ENCODE data around the gene INS.

Gene INS

GRCh38 chr11:2135648-2136201 is 25.3 kb downstream of the INS start:
- Histone ChIP-seq H3K4me3 (ENCODE audit: low read length in 2 of 2) (no peak overlapping the region), H3K9me3 (ENCODE audit: control insufficient read depth in 2 of 2, low read length in 2 of 2) (no peaks in the 10 kb centered on the region), H3K36me3 (ENCODE audit: control insufficient read depth in 2 of 2, insufficient read depth in 2 of 2, low read length in 2 of 2) (no peaks in the 10 kb centered on the region), H3K27ac (ENCODE audit: low read length) (no peak overlapping the region), H3K27me3 (ENCODE audit: control insufficient read depth in 1 of 2, insufficient read depth in 2 of 2, low read length in 2 of 2) (peaks cover 28 to 44% of the 10 kb centered on the region in 2 donors), H3K9ac (ENCODE audit: low read length in 2 of 2) (no peak overlapping the region), H3K4me1 (ENCODE audit: control insufficient read depth, insufficient read depth, low read length) (peaks cover 21% of the 10 kb centered on the region)

DNA sequence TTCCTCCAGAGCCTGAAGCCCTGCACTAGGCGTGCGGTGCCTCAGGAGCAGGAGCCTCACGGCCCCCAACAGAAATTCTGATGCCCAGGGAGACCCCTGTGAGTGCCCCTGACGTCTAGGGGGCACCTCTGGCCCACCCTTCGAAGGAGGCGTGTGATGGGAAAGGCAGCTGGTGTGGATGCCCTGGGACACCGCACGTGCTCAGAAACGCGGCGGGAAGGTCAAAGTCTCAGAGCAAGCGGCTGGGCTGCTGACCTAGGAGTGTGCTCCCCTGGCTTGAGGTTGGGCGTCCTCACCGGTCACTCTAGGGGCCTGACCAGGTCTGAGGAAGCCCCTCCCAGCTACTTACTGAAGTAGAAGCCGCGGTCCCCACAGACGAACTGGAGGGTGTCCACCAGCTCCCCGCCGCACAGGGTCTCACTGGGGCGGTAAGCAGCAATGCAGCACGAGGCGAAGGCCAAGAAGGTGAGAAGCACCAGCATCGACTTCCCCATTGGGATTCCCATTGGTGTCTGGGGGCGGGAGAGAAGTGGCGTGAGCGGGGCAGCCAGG is 25.9 kb downstream of the INS start:
- H3K4me3 ChIP-seq (ENCODE audit: low read length in 2 of 2) = no peak overlapping the region
- H3K36me3 ChIP-seq (ENCODE audit: control insufficient read depth in 2 of 2, insufficient read depth in 2 of 2, low read length in 2 of 2) = no peaks in the 10 kb centered on the region
- no peak overlapping the region for H3K9ac ChIP-seq (ENCODE audit: low read length in 2 of 2)
- peaks cover 26 to 38% of the 10 kb centered on the region in 2 donors for H3K27me3 ChIP-seq (ENCODE audit: control insufficient read depth in 1 of 2, insufficient read depth in 2 of 2, low read length in 2 of 2)
- no peak overlapping the region for H3K27ac ChIP-seq (ENCODE audit: low read length)
- H3K4me1 ChIP-seq (ENCODE audit: control insufficient read depth, insufficient read depth, low read length) = peaks cover 16% of the 10 kb centered on the region
- no peaks in the 10 kb centered on the region for H3K9me3 ChIP-seq (ENCODE audit: control insufficient read depth in 2 of 2, low read length in 2 of 2)

- Histone ChIP-seq H3K36me3 (ENCODE audit: control insufficient read depth in 2 of 2, insufficient read depth in 2 of 2, low read length in 2 of 2) (no peaks in the 10 kb centered on the region), H3K9me3 (ENCODE audit: control insufficient read depth in 2 of 2, low read length in 2 of 2) (no peaks in the 10 kb centered on the region), H3K9ac (ENCODE audit: low read length in 2 of 2) (no peak overlapping the region), H3K27me3 (ENCODE audit: control insufficient read depth in 1 of 2, insufficient read depth in 2 of 2, low read length in 2 of 2) (peaks cover 29 to 31% of the 10 kb centered on the region in 2 donors), H3K4me1 (ENCODE audit: control insufficient read depth, insufficient read depth, low read length) (peaks cover 11% of the 10 kb centered on the region), H3K4me3 (ENCODE audit: low read length in 2 of 2) (no peak overlapping the region), H3K27ac (ENCODE audit: low read length) (no peak overlapping the region)
Measured at GRCh38 chr11:2134022-2135010, 26.7 kb downstream of the INS start.

DNA sequence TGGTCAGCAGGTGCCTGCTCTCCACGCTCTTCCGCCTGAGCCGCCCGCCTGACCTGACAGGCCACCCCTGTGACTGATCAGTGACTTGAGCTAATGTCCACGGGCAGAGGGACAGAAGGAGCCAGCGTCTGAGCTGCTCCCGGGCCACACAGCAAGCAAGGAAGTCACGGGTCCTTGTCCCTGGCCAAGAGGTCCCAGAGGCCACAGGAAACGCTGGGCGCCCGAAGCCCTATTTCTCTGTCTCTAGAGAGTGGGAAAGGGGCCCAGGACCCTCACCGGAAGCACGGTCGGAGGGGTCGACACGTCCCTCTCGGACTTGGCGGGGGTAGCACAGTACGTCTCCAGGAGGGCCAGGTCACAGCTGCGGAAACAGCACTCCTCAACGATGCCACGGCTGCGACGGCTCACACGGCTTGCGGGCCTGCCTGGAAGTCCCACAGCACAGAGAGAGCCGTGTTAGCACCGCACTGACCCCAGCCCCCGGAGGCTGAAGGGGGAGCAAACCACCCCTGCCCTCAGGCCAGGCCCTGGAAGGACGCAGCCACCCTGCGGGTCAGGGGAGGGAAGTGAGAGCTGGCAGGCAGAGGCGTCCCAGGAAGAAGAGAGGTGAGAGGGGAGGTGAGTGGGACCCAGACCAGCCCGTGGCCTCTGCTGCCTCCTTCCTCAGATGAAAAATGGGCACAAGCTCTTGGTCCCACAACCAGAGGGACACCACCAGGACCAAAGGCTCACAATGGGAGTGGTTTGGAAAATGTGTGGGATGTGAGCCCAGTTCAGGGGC is 27.6 kb downstream of the INS start:
- H3K9me3 ChIP-seq (ENCODE audit: control insufficient read depth in 2 of 2, low read length in 2 of 2) = no peaks in the 10 kb centered on the region
- no peaks in the 10 kb centered on the region for H3K36me3 ChIP-seq (ENCODE audit: control insufficient read depth in 2 of 2, insufficient read depth in 2 of 2, low read length in 2 of 2)
- H3K4me3 ChIP-seq (ENCODE audit: low read length in 2 of 2) = no peak overlapping the region
- no peak overlapping the region for H3K9ac ChIP-seq (ENCODE audit: low read length in 2 of 2)
- no peak overlapping the region for H3K27ac ChIP-seq (ENCODE audit: low read length)
- H3K27me3 ChIP-seq (ENCODE audit: control insufficient read depth in 1 of 2, insufficient read depth in 2 of 2, low read length in 2 of 2) = peaks cover 27 to 30% of the 10 kb centered on the region in 2 donors
- H3K4me1 ChIP-seq (ENCODE audit: control insufficient read depth, insufficient read depth, low read length) = peaks cover 11% of the 10 kb centered on the region

DNA sequence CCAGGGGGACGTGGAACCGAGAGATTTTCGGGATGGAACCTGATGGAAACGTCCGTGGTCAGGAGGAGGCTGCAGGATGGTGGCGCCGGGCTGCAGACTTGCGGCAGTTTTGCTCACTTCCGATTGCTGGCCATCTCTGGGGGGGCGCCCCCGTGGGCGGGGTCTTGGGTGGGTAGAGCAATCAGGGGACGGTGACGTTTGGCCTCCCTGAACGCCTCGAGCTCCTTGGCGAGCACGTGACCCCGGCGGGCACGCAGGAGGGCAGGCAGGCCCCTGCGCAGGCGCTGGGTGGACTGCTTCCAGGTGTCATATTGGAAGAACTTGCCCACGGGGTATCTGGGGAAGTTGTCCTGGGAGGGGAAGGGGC is 28.2 kb downstream of the INS start:
- Histone ChIP-seq H3K27ac (ENCODE audit: low read length) (no peak overlapping the region), H3K4me1 (ENCODE audit: control insufficient read depth, insufficient read depth, low read length) (peaks cover 8% of the 10 kb centered on the region), H3K27me3 (ENCODE audit: control insufficient read depth in 1 of 2, insufficient read depth in 2 of 2, low read length in 2 of 2) (peaks cover 23 to 30% of the 10 kb centered on the region in 2 donors)

GRCh38 chr11:2132246-2132645 is 28.8 kb downstream of the INS start:
- Histone ChIP-seq H3K4me3 (ENCODE audit: low read length in 2 of 2) (no peak overlapping the region), H3K9ac (ENCODE audit: low read length in 2 of 2) (no peak overlapping the region), H3K27ac (ENCODE audit: low read length) (no peak overlapping the region), H3K27me3 (ENCODE audit: control insufficient read depth in 1 of 2, insufficient read depth in 2 of 2, low read length in 2 of 2) (peaks cover 17 to 32% of the 10 kb centered on the region in 2 donors), H3K9me3 (ENCODE audit: control insufficient read depth in 2 of 2, low read length in 2 of 2) (no peaks in the 10 kb centered on the region), H3K36me3 (ENCODE audit: control insufficient read depth in 2 of 2, insufficient read depth in 2 of 2, low read length in 2 of 2) (no peaks in the 10 kb centered on the region), H3K4me1 (ENCODE audit: control insufficient read depth, insufficient read depth, low read length) (peaks cover 3% of the 10 kb centered on the region)

More for the DNA sequence above, 28.2 kb downstream of the INS start:
- Histone ChIP-seq H3K9ac (ENCODE audit: low read length in 2 of 2) (no peak overlapping the region), H3K4me3 (ENCODE audit: low read length in 2 of 2) (no peak overlapping the region), H3K36me3 (ENCODE audit: control insufficient read depth in 2 of 2, insufficient read depth in 2 of 2, low read length in 2 of 2) (no peaks in the 10 kb centered on the region), H3K9me3 (ENCODE audit: control insufficient read depth in 2 of 2, low read length in 2 of 2) (no peaks in the 10 kb centered on the region)

DNA sequence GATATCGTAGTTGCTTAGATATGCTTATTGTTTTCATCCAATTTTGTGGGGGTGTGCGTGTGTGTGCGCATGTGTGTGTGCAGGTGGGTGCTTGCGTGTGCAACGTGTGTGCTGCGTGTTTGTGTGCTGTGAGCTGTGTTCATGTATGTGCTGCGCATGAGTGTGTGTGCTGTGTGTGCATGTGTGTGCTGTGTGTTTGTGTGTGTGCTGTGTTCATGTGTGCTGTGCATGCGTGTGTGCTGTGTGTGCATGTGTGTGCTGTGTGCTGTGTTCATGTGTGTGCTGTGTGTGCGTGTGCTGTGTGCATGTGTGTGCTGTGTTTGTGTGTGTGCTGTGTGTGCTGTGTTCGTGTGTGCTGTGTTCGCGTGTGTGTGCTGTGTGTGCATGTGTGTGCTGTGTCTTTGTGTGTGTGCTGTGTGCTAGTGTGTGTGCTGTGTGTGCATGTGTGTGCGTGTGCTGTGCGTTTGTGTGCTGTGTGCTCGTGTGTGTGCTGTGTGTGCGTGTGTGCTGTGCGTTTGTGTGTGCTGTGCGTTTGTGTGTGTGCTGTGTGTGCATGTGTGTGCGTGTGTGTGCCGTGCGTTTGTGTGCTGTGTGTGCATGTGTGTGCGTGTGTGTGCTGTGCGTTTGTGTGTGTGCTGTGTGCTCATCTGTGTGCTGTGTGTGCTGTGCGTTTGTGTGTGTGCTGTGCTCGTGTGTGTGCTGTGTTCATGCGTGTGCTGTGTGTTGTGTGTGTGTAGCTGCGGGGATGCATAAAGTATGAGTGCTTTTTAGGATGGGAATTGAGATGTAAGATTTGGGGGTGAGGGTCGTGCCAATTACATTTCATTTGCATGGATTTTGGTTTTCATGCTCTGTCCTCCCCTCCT is 29.4 kb downstream of the INS start:
- Histone ChIP-seq H3K9ac (ENCODE audit: low read length in 2 of 2) (no peak overlapping the region), H3K27me3 (ENCODE audit: control insufficient read depth in 1 of 2, insufficient read depth in 2 of 2, low read length in 2 of 2) (peaks cover 13 to 32% of the 10 kb centered on the region in 2 donors), H3K9me3 (ENCODE audit: control insufficient read depth in 2 of 2, low read length in 2 of 2) (no peaks in the 10 kb centered on the region), H3K36me3 (ENCODE audit: control insufficient read depth in 2 of 2, insufficient read depth in 2 of 2, low read length in 2 of 2) (no peaks in the 10 kb centered on the region), H3K4me1 (ENCODE audit: control insufficient read depth, insufficient read depth, low read length) (peaks cover 3% of the 10 kb centered on the region), H3K4me3 (ENCODE audit: low read length in 2 of 2) (no peak overlapping the region), H3K27ac (ENCODE audit: low read length) (no peak overlapping the region)

DNA sequence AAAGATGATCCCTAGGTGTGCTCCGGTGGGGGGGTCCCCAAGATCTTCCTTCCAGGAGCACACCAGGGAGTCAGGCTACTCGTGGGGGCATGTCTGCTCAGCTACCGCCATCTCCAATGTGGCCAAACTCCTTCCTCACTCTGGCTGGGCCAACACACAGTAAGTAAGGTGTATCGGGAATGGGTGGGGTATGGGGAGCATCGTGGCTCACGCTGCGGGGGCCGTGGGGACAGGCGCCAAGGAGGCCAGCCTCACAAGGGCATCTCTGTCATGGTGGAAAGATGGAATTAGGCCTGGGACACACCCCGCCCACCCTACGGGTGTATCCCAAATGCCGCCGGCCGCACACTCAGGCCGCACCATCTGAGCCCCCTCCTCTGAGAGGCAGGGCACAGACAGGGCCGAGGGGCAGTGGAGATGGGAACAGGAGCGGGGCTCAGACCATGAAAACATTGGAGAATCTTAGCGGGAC is 30.1 kb downstream of the INS start:
- Histone ChIP-seq H3K4me1 (ENCODE audit: control insufficient read depth, insufficient read depth, low read length) (peaks cover 3% of the 10 kb centered on the region), H3K4me3 (ENCODE audit: low read length in 2 of 2) (no peak overlapping the region), H3K27ac (ENCODE audit: low read length) (no peak overlapping the region), H3K9me3 (ENCODE audit: control insufficient read depth in 2 of 2, low read length in 2 of 2) (no peaks in the 10 kb centered on the region), H3K36me3 (ENCODE audit: control insufficient read depth in 2 of 2, insufficient read depth in 2 of 2, low read length in 2 of 2) (no peaks in the 10 kb centered on the region), H3K27me3 (ENCODE audit: control insufficient read depth in 1 of 2, insufficient read depth in 2 of 2, low read length in 2 of 2) (peaks cover 12 to 26% of the 10 kb centered on the region in 2 donors), H3K9ac (ENCODE audit: low read length in 2 of 2) (no peak overlapping the region)

DNA sequence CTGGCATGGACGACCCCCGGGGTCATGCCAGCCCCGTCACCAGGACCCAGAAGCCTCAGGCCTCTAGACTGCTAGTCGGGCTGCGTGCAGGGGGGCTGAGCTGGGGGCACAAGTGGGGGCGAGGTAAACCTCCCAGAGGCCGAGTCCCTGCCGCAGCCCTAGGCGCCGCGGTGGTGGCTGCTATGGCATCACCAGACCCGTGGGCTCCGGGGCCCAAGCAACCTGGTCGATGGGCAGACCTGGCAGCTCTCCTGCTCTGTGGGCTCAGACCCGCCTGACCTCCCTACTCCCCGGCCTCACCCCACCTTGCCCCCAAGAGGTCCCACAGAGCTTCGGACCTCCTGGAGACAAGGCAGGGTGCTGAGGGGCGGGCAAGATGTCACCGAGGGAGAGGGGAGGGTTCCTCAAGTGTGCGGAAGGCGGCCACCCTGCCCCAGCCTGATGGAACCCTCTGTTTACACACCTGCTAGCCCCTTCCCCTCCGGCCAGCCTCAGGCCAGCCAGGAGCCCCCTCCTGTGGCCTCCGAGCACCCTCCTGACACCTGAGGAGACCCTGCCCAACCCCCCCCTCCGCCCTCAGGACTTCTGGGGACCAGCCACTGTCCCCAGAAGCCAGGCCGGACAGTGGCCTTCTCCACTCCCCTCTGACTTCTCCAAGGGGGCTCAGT is 31.2 kb downstream of the INS start:
- Histone ChIP-seq H3K27ac (ENCODE audit: low read length) (no peak overlapping the region), H3K9me3 (ENCODE audit: control insufficient read depth in 2 of 2, low read length in 2 of 2) (no peaks in the 10 kb centered on the region), H3K27me3 (ENCODE audit: control insufficient read depth in 1 of 2, insufficient read depth in 2 of 2, low read length in 2 of 2) (peaks cover 12 to 21% of the 10 kb centered on the region in 2 donors), H3K4me1 (ENCODE audit: control insufficient read depth, insufficient read depth, low read length) (peaks cover under 1% of the 10 kb centered on the region), H3K4me3 (ENCODE audit: low read length in 2 of 2) (no peak overlapping the region), H3K9ac (ENCODE audit: low read length in 2 of 2) (no peak overlapping the region), H3K36me3 (ENCODE audit: control insufficient read depth in 2 of 2, insufficient read depth in 2 of 2, low read length in 2 of 2) (no peaks in the 10 kb centered on the region)

Data from stomach smooth muscle (tissue), 2 donors.